Ascending aorta (tissue), 2 donors: Measurements from ENCODE around the gene CRYBA4. TPM values are rescaled to one million over a fixed set of nuclear protein-coding genes. Genes with fewer than 3 reads are reported as not detected.
A peak's percentile ranks its signal among the peaks of the same experiment; 100 is the strongest.

Experiments used
- DNase-seq, 2 donors: peaks; one replicate each; pipeline ENCODE4 v3.0.0-alpha.2; 2019; ENCODE audit warnings: low spot score in 2 of 2
- H3K27ac ChIP-seq, 2 donors: fragments of 200-600 bp; sonication (generic); one replicate each; pipeline ENCODE4 v1.5.1; 2016 to 2017; ENCODE audit warnings: mild to moderate bottlenecking in 1 of 2
- H3K27me3 ChIP-seq: fragments of 200-600 bp; sonication (generic); one replicate; pipeline ENCODE4 v1.5.1; 2017
- H3K36me3 ChIP-seq, 2 donors: fragments of 200-600 bp; sonication (generic); one replicate each; pipeline ENCODE4 v1.5.1; 2016
- H3K4me1 ChIP-seq, 2 donors: fragments of 200-600 bp; sonication (generic); one replicate each; pipeline ENCODE4 v1.5.1; 2016 to 2017; ENCODE audit warnings: mild to moderate bottlenecking in 1 of 2
- H3K4me3 ChIP-seq, 2 donors: fragments of 200-600 bp; sonication (generic); one replicate each; pipeline ENCODE4 v1.5.1; 2016 to 2017; ENCODE audit warnings: mild to moderate bottlenecking in 1 of 2
- H3K9me3 ChIP-seq, 2 donors: fragments of 200-600 bp; sonication (generic); one replicate each; pipeline ENCODE4 v1.5.1; 2016
- intact Hi-C: fragments of 100-400 bp; cut with DNase I; formaldehyde crosslinking; loops from one replicate; pipeline ENCODE4 v1.15.1; 2023
- total RNA-seq: library from RNA; depleted of rRNA; stranded (reverse); fragments of >200 nt; gene quantifications from one replicate; pipeline ENCODE4 v1.1.0, GENCODE V29; 2016
- TF ChIP-seq, protein P1 (sequence below), 3 experiments: fragments of 200-600 bp in 2 of 3; fragments of 450-650 bp in 1 of 3; sonication (generic) in 2 of 3; IDR thresholded peaks; one replicate each; pipeline ENCODE4 v1.5.1; 2016 to 2019; ENCODE audit warnings: antibody characterized with exemption in 3 of 3, mild to moderate bottlenecking in 1 of 3, moderate library complexity in 1 of 3

CRYBA4 gene
- total RNA-seq, 1 donor from 2014 or later: not detected

- H3K4me1 ChIP-seq: peaks cover 0 to 21% of the 10 kb centered on the region in 2 donors
- DNase-seq: peak in 1 of 2 donors; percentile 71
- H3K27me3 ChIP-seq: no peaks in the 10 kb centered on the region
- no peaks in the 10 kb centered on the region for H3K9me3 ChIP-seq
- intact Hi-C loops: loop anchor here (2.0 kb wide), 1 partner anchor 77 kb away; the partner anchor contains the start of gene TFIP11
- peak overlapping the region; percentile 74 to 75 for H3K27ac ChIP-seq
- peak overlapping the region; percentile 83 to 87 for H3K4me3 ChIP-seq
- TF ChIP-seq, protein P1, sequence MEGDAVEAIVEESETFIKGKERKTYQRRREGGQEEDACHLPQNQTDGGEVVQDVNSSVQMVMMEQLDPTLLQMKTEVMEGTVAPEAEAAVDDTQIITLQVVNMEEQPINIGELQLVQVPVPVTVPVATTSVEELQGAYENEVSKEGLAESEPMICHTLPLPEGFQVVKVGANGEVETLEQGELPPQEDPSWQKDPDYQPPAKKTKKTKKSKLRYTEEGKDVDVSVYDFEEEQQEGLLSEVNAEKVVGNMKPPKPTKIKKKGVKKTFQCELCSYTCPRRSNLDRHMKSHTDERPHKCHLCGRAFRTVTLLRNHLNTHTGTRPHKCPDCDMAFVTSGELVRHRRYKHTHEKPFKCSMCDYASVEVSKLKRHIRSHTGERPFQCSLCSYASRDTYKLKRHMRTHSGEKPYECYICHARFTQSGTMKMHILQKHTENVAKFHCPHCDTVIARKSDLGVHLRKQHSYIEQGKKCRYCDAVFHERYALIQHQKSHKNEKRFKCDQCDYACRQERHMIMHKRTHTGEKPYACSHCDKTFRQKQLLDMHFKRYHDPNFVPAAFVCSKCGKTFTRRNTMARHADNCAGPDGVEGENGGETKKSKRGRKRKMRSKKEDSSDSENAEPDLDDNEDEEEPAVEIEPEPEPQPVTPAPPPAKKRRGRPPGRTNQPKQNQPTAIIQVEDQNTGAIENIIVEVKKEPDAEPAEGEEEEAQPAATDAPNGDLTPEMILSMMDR (IDR thresholded peaks at IDR 0.05): no peak
- H3K36me3 ChIP-seq: no peaks in the 10 kb centered on the region
Observed at GRCh38 chr22:26589367-26589844, 32.4 kb upstream of the CRYBA4 start.

DNA sequence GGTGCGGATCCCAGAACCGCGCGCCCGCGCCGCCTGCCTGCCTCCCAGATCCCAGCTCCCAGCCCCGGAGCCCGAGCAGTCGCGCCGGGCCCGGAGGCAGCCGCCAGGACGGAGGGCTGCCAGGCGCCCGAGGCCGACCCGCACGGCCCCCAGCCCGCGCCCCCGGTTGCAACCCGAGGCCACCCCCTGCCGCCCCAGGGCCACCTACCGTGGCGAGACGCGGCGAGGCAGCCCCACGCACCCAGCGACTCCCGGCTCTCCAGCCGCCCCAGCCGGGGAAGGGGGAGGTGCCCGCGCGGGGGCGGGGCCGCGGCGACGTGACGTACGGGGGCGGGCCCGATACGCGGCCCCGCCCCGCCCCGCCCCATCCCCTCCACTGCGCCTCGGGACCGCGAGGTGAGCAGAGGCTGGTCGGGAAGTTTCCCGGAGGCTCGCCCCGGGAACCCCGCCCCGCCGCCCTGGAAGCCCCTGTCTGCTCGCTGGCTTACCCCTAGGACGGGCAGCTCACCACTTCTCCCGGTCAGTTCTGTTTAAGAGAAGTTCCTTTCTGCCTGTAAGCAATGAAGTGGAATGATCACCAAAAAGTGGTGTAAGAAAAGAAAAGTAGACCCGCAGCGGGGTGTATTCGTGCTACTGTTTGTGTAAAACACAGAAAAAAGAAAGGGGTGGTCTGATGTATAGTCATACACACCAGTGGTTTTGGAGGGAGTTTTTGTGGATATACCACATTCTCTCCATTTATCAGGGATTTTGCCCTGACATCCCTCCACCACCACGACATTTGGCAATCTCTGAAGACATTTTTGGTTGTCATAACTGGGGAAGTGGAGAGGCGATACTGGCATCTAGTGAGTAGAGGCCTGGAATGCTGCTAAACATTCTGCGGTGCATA lies 31.7 kb upstream of the CRYBA4 start, which contains the start of gene TPST2:
Gene TPST2 (minus strand): TSS at position 288 of the 892 bp plus-strand sequence. CDS start 48,502 bp downstream, outside the sequence.
- no peaks in the 10 kb centered on the region for H3K27me3 ChIP-seq
- intact Hi-C loops: loop anchor here (1.0 to 2.0 kb wide), 2 partner anchors 77 to 107 kb away; partner anchors contain the start of genes HPS4, SRRD and TFIP11
- DNase-seq: peak; percentile 15 to 89
- H3K4me1 ChIP-seq: peaks cover 0 to 20% of the 10 kb centered on the region in 2 donors
- H3K36me3 ChIP-seq: no peaks in the 10 kb centered on the region
- TF ChIP-seq, protein P1 (IDR thresholded peaks at IDR 0.05): no peak
- H3K9me3 ChIP-seq: no peaks in the 10 kb centered on the region
- peak within 1 kb of the TSS; percentile 83 to 87 for H3K4me3 ChIP-seq
- peak within 1 kb of the TSS; percentile 74 to 75 for H3K27ac ChIP-seq

- Histone ChIP-seq H3K4me3 (no peak overlapping the region), H3K27me3 (no peaks in the 10 kb centered on the region), H3K27ac (no peak overlapping the region), H3K4me1 (peaks cover 0 to 16% of the 10 kb centered on the region in 2 donors), H3K36me3 (no peaks in the 10 kb centered on the region), H3K9me3 (no peaks in the 10 kb centered on the region)
- TF ChIP-seq, protein P1 (IDR thresholded peaks at IDR 0.05): no peak
- intact Hi-C loops: no loop called here
- DNase-seq: no peak
Observed at GRCh38 chr22:26592421-26592891, 29.3 kb upstream of the CRYBA4 start.

- H3K27ac ChIP-seq: no peak overlapping the region
- H3K9me3 ChIP-seq: no peaks in the 10 kb centered on the region
- H3K4me1 ChIP-seq: peaks cover 0 to 14% of the 10 kb centered on the region in 2 donors
- no peak for DNase-seq
- TF ChIP-seq, protein P1 (IDR thresholded peaks at IDR 0.05): no peak
- intact Hi-C loops: no loop called here
- no peaks in the 10 kb centered on the region for H3K36me3 ChIP-seq
- H3K4me3 ChIP-seq: no peak overlapping the region
- H3K27me3 ChIP-seq: no peaks in the 10 kb centered on the region
Observed at GRCh38 chr22:26593763-26594162, 28.0 kb upstream of the CRYBA4 start.

DNA sequence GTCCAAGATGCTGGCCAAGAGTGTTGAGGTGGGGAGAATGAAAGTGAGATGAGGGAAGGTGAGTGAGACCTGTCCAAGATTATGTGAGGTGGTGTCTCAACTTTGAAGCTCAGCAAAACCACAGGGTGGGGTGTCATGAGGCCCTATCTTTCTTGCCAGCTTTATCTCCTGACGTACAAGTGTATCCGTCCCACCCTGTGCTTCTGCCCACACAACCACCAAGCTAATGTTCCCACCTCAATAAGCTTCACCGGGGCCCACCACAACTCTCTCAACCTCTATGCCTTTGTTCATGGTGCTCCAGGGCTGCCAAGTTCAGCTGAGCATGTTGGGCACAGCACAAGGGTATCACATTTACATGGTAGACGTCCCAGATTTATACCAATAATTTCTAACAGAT lies 24.7 kb upstream of the CRYBA4 start:
- H3K9me3 ChIP-seq: no peaks in the 10 kb centered on the region
- TF ChIP-seq, protein P1 (IDR thresholded peaks at IDR 0.05): no peak
- intact Hi-C loops: no loop called here
- H3K36me3 ChIP-seq: no peaks in the 10 kb centered on the region
- no peak overlapping the region for H3K4me3 ChIP-seq
- H3K27ac ChIP-seq: no peak overlapping the region
- no peaks in the 10 kb centered on the region for H3K27me3 ChIP-seq
- no peaks in the 10 kb centered on the region for H3K4me1 ChIP-seq
- DNase-seq: no peak
